Measurements from ENCODE around the gene SRXN1.

The SRXN1 gene

GRCh38 chr20:641516-641875, 11.5 kb downstream of the SRXN1 start:
- TF ChIP-seq POLR2A (IDR thresholded peaks at IDR 0.05; ENCODE audit: low read length) (no peak), GATA1 (IDR thresholded peaks at IDR 0.05; ENCODE audit: low read depth, low read length) (no peak)
- peak in 1 of 2 experiments; percentile 31 for DNase-seq

DNA sequence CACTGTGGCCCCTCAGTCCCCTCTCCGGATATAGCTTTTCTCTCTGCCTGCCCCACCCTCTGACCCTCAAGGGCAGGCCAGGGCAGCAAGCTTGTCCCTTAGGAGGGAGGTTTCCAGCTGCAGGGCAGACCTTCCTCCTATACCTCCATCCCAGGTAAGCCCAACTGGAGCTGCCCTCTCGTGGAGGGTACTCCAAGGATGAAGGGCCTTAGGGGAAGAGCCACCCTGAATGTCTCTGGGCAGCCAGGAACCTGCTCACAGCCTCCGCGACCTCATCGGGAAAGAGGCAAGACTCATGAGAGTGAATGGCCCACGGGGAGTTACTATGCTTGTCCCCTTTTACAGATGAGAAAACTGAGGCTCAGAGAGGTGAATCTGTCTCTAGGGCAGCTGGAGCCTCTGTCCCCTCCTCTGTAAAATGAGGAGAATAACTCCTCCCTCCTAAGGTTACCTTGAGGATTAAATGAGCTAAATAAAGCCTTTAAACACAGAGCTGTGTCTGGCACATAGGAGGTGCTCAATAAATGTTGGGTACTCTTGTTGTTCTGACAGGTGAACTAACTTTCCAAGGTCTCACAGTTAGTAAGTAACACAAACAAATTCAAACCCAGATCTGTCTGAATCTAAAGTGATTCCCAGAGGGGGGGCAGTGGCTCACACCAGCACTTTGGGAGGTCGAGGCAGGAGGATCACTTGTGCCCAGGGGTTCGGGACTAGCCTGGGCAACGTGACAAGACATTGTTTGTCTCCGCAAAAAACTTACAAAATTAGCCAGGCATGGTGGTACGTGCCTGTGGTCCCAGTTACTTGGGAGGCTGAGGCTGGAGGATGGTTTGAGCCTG, 12.1 kb downstream of the SRXN1 start:
- TF ChIP-seq POLR2A (IDR thresholded peaks at IDR 0.05; ENCODE audit: low read length) (no peak), GATA1 (IDR thresholded peaks at IDR 0.05; ENCODE audit: low read depth, low read length) (no peak)
- DNase-seq: no peak

- TF ChIP-seq POLR2A (IDR thresholded peaks at IDR 0.05; ENCODE audit: low read length) (no peak), GATA1 (IDR thresholded peaks at IDR 0.05; ENCODE audit: low read depth, low read length) (no peak)
- DNase-seq: no peak
Observed at GRCh38 chr20:638579-638978, 14.4 kb downstream of the SRXN1 start.

- DNase-seq: no peak
Observed at GRCh38 chr20:637559-637958, 15.4 kb downstream of the SRXN1 start.

DNA sequence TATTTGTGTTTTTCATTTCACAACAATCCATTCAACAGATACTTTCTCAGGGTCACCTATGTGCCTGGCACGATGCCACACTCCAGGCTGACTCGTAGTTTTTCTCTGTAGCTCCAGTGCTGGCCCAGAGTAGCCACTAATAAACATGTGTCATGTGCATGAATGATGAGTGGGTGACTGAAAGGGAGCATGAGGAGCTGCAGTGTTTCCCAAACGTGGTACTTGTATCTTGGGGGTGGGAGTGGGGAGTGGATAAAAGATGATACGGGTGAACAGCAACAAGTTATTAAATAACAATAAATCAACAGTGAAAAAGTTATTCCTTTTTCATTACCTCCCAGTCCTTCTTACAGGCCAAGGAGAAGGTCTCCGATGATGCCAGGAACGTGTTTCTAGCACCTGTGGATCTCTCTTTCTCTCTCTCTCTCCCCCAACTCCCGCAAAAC, 17.1 kb downstream of the SRXN1 start:
- TF ChIP-seq GATA1 (IDR thresholded peaks at IDR 0.05; ENCODE audit: low read depth, low read length) (no peak), POLR2A (IDR thresholded peaks at IDR 0.05; ENCODE audit: low read length) (no peak)
- DNase-seq: peak in 1 of 2 experiments; percentile 25

More at GRCh38 chr20:637559-637958, 15.4 kb downstream of the SRXN1 start:
- TF ChIP-seq POLR2A (IDR thresholded peaks at IDR 0.05; ENCODE audit: low read length): no peak
- no peak for TF ChIP-seq GATA1 (IDR thresholded peaks at IDR 0.05; ENCODE audit: low read depth, low read length)

GRCh38 chr20:635028-635892, 17.7 kb downstream of the SRXN1 start:
- TF ChIP-seq POLR2A (IDR thresholded peaks at IDR 0.05; ENCODE audit: low read length) (no peak), GATA1 (IDR thresholded peaks at IDR 0.05; ENCODE audit: low read depth, low read length) (no peak)
- DNase-seq: no peak

DNA sequence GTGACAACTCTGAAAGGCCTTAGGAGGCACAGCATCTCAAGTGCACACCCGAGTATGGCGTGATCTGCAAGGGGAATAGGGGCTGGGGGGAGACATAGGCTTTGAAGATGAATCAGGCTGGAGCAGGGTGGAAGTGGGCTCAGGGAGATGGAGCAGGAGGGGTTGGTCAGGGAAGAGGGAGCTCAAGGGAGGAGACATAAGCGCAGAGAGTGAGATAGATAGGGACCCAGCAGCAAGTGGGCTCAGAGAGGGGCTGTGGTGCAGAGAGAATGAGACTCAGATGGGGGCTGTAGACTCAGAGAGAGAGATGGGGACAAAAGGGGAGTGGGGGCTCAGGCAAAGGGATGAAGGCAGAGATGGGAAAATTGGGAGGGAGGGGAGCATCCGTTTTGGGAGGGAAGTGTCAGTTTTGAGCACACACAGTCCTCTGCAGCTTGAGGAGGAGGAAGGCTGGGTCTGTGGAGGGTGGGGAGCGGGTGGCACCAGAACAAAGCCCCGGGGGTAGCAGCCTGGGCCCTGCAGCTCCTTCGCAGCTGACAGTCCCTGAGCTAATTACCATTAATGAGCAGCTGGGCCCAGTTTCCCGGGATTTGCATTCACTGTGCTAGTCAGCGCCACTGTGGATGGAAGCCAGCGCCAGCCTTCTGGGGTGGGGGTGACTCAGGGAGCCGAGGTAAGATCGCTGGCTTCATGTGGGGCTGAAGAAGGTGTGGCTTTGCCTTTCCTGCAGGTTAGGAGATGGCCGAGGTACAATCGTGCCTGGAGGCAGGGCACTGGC, 18.7 kb downstream of the SRXN1 start:
- TF ChIP-seq POLR2A (IDR thresholded peaks at IDR 0.05; ENCODE audit: low read length) (no peak), GATA1 (IDR thresholded peaks at IDR 0.05; ENCODE audit: low read depth, low read length) (no peak)
- DNase-seq: no peak

GRCh38 chr20:631101-631500, 21.9 kb downstream of the SRXN1 start:
- DNase-seq: no peak

DNA sequence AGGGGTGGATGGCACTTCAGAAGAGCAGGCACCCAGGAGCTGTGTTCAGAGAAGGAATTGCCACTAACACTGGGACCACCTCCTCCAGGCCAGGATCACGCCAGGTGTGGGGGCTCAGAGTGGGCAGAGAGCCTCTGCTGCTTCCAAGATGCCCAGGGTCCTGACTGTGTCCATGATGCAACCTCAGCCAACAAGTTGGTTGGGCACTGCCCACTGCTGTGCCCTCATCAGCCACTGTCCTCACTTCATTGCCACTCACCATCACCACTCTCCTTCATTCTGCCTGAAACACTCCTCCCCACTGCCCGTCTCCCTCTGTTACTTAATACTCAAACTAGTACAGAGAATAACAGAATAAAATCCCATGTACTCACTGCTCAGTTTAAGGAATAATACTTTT, 26.4 kb downstream of the SRXN1 start:
- no peak for DNase-seq
- TF ChIP-seq GATA1 (IDR thresholded peaks at IDR 0.05; ENCODE audit: low read depth, low read length): no peak

More at GRCh38 chr20:631101-631500, 21.9 kb downstream of the SRXN1 start:
- TF ChIP-seq GATA1 (IDR thresholded peaks at IDR 0.05; ENCODE audit: low read depth, low read length) (no peak), POLR2A (IDR thresholded peaks at IDR 0.05; ENCODE audit: low read length) (no peak)

DNA sequence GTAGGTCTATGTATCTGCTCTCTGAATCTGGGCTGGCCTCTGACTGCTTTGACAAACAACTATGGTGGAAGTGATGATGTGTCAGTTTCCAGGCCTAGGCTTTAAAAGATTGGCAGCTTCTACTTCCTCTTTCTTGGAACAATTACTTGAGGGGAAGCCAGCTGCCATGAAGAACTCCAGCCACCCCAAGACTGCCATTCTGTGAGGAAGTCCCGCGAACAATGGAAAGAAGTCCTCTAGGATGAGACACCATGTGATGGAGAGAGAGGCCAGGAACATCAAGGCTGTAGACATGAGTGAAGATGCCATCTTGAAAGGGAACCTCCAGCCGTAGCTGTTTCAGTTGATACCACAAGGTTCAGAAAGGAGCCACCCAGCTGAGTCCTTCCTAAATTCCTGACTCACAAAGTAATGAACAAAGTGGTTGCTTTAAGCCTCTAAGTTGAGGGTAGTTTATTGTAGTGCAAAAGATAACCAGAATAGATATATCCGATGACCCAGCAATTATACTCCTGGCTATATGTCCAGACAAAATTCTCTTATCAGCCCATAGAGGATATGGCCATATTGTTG, 27.6 kb downstream of the SRXN1 start:
- TF ChIP-seq POLR2A (IDR thresholded peaks at IDR 0.05; ENCODE audit: low read length) (no peak), GATA1 (IDR thresholded peaks at IDR 0.05; ENCODE audit: low read depth, low read length) (no peak)
- DNase-seq: no peak

DNA sequence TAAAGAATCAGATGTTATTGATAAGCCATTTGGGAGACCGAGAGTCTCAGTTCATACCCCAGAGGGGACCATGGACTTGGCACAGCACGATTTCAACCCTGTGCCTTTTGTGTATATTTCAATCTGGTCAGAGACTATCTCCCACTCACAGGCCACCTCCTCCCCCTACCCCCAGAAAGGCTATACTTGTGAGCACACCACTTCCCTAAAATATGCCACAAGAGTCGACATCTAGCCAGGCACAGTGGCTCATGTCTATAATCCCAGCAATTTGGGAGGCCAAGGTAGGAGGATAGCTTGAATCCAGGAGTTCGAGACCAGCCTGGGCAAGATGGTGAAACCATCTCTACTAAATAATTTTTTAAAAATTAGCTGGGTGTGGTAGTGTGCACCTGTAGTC, 29.3 kb downstream of the SRXN1 start:
- TF ChIP-seq POLR2A (IDR thresholded peaks at IDR 0.05; ENCODE audit: low read length) (no peak), GATA1 (IDR thresholded peaks at IDR 0.05; ENCODE audit: low read depth, low read length) (no peak)
- DNase-seq: no peak

DNA sequence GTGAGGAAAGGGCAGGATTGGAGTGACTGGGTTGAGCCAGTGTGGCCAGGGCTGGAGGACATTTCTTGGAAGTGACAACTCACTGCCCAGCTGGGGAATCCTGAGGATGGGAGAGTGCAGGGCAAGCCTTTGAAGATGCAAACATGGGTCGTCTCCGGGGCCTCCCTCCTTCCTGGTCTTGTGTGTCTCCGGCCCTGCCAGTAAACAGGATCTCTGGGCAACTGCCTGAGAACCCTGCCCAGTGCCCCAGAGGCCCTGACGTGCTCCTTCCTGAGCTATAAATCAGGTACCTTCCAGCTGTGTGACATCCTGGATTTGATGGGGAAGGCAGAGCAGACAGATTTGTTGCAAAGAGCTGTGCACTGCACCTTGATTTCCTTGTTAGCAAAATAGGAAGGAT, 30.0 kb downstream of the SRXN1 start:
- no peak for DNase-seq
- TF ChIP-seq POLR2A (IDR thresholded peaks at IDR 0.05; ENCODE audit: low read length) (no peak), GATA1 (IDR thresholded peaks at IDR 0.05; ENCODE audit: low read depth, low read length) (no peak)

- no peak for DNase-seq
- TF ChIP-seq GATA1 (IDR thresholded peaks at IDR 0.05; ENCODE audit: low read depth, low read length) (no peak), POLR2A (IDR thresholded peaks at IDR 0.05; ENCODE audit: low read length) (no peak)
Observed at GRCh38 chr20:622161-622560, 30.8 kb downstream of the SRXN1 start.

Measured in erythroblast (primary cell).